GM18520 (cell line): ENCODE results near the gene TRMO.

Experiments used
- ATAC-seq: cut with Tn5 transposase; IDR thresholded peaks from one replicate; pipeline ENCODE4 v1.9.1; 2021; ENCODE audit not compliant: unreplicated experiment

TRMO gene

GRCh38 chr9:97860451-97861147, 61.7 kb downstream of the TRMO start:
- no peak for ATAC-seq

DNA sequence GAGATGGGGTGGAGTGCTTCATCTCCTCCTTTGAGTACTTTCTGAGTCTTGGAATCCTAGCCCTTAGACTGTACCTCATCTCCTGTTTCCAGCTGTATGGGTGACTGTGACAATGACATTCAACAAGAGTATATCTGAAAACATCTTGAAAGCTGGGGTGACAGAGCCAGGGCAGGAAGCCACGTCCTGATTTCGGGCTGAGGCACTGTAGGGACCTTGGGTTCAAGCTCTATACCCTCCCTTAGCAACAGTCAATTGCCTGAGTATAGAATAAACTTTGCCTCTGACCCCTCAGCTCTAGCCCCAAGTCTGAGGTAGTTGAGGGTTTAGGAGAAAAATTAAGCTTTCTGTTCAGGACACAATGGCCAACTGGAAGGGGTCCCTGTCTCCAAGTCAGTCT, 63.0 kb downstream of the TRMO start:
- no peak for ATAC-seq

- no peak for ATAC-seq
These were observed 63.5 kb downstream of the TRMO start for GRCh38 chr9:97858826-97859225.

DNA sequence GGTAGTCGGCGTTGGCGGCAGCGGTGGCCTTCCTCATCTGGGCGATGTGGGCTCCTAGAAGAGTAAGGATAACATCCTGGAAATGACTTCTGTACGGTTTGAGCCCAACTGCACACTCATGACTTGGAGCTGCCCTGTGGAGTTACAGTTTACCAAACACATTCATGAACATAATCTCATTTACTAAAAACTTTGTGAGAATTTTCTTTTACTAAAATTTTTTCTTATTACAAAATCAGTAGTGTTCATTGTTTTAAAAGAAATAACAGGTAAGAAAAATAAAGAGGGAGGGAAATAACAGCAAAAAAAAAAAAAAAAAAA, 63.9 kb downstream of the TRMO start:
- ATAC-seq, result no peak

DNA sequence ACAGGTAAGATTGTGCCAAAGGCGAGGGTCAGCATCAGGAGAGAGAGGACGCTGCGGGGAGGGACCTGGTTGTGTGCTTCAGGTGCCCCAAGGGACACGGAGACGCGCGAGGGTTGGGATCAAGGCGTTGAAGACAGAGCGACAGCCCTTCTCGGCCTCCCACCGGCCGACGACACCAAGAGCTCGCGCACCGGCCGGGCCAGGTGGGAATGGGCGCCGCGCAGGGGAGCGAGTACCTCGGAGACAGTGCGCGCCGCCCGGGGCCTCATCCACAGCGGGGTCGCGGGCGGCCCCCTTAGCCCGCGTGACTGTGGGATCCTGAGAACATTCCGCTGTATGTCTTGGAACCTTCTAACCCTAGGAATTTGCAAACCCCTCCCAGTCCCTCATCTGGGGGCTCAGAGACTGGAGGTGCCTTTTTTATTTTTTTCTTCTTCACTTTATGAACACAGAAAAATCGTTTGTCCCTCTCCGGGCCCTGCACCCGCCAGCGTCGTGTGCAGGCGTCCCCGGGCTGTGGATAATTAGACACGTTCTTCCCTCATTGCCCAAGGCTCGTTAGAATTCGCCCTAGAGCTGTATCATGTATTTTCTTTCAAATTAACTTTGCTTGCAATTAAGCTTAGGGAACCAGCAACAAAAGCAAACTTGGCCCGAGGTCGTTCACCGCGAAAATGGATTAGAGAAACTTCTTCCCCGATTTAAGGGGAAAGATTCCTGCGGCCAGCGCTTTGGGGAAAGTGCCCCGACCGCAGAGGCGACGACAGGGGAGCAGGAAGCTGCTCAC, 64.5 kb downstream of the TRMO start:
- no peak for ATAC-seq

- ATAC-seq, result no peak
These were observed 65.3 kb downstream of the TRMO start for GRCh38 chr9:97856857-97857605.

- no peak for ATAC-seq
These were observed 66.4 kb downstream of the TRMO start for GRCh38 chr9:97855899-97856298.

DNA sequence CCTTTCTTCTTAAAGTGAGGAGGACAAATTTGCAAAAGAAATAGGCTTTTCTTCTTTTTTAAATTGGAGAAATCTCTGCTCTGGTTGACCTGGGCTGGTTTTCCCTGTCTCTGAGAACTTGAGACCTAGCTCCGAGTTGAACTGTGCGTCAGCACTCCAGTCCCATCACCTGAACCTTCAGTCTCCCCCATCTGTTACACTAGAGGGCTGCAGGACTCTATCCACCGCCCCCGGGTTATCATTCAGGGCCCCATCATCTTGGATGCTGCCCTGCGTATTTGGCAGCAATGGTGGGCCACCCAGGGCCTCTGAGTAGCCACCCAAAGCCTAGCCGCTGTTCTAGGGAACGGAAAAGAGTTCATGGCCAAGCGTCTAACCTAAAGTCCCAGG, 66.8 kb downstream of the TRMO start:
- ATAC-seq, result no peak

DNA sequence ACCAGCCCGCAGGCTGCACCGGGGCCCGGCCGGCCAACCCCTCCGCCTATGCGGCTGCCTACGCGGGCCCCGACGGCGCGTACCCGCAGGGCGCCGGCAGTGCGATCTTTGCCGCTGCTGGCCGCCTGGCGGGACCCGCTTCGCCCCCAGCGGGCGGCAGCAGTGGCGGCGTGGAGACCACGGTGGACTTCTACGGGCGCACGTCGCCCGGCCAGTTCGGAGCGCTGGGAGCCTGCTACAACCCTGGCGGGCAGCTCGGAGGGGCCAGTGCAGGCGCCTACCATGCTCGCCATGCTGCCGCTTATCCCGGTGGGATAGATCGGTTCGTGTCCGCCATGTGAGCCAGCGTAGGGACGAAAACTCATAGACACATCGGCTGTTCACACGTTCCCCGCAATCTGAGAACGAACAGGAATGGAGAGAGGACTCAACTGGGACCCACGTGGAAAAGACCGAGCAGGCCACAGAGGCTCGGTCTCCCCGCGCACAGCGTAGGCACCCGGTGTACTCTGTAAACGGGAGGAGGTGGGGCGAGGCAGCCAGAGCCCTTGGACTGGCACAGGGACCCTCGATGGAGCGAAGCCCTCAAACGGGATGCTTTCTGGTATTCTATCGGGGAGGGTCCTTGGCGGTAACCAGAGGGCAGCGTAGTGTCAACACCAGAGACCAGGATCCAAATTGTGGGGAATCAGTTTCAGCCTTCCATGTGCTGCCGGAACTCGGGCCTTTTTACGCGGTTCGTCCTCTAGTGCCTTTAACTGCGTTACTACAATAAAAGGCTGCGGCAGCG, 67.4 kb downstream of the TRMO start:
- no peak for ATAC-seq
